DND-41 (cell line): ENCODE data around the gene LRRIQ1.

Source experiments
- ATAC-seq: fragments of 200-7000 bp; cut with Tn5 transposase; 3 replicates; pipeline ENCODE4 v1.9.1; 2021; ENCODE audit warnings: low read depth; ENCODE audit not compliant: insufficient read depth
- DNase-seq: peaks from one replicate; pipeline ENCODE4 v3.0.0-alpha.2; 2020
- H2AFZ ChIP-seq: 2 replicates; pipeline ENCODE4 v1.6.0; 2012; ENCODE audit warnings: low read depth, low read length
- H3K27ac ChIP-seq: 2 replicates; pipeline ENCODE4 v1.5.1; 2012; ENCODE audit warnings: low read length, inconsistent platforms
- H3K27me3 ChIP-seq: fragments of 200-600 bp; sonication (generic); 2 replicates; pipeline ENCODE4 v1.6.0; 2012; ENCODE audit warnings: low read length, mild to moderate bottlenecking, inconsistent platforms; ENCODE audit not compliant: insufficient read depth, poor library complexity
- H3K36me3 ChIP-seq: 2 replicates; pipeline ENCODE4 v1.5.1; 2012; ENCODE audit warnings: low read length, inconsistent platforms; ENCODE audit not compliant: insufficient read depth
- H3K4me1 ChIP-seq: 2 replicates; pipeline ENCODE4 v1.5.1; 2012; ENCODE audit warnings: mild to moderate bottlenecking, low read length; ENCODE audit not compliant: insufficient read depth
- H3K4me2 ChIP-seq: 2 replicates; pipeline ENCODE4 v1.6.0; 2012; ENCODE audit warnings: mild to moderate bottlenecking, moderate library complexity, low read length, inconsistent platforms; ENCODE audit not compliant: insufficient read depth
- H3K4me3 ChIP-seq, 2 experiments: fragments of 200-600 bp in 1 of 2; shearing (Covaris generic) in 1 of 2; 2 replicates each; pipeline ENCODE4 v1.5.1; 2012 to 2016; ENCODE audit warnings: inconsistent platforms in 2 of 2, low read length in 2 of 2, mild to moderate bottlenecking in 2 of 2, low read depth in 1 of 2, moderate library complexity in 1 of 2
- H3K79me2 ChIP-seq: 2 replicates; pipeline ENCODE4 v1.6.0; 2012; ENCODE audit warnings: low read length, inconsistent platforms; ENCODE audit not compliant: insufficient read depth
- H3K9ac ChIP-seq: 2 replicates; pipeline ENCODE4 v1.6.0; 2012; ENCODE audit warnings: low read depth, mild to moderate bottlenecking, inconsistent platforms, low read length, moderate library complexity
- H3K9me3 ChIP-seq: 2 replicates; pipeline ENCODE4 v1.5.1; 2012; ENCODE audit warnings: low read length, moderate library complexity, mild to moderate bottlenecking, inconsistent platforms; ENCODE audit not compliant: insufficient read depth, severe bottlenecking
- H4K20me1 ChIP-seq: 2 replicates; pipeline ENCODE4 v1.6.0; 2012; ENCODE audit warnings: low read length; ENCODE audit not compliant: insufficient read depth
- EZH2 ChIP-seq: IDR thresholded peaks from 3 replicates; pipeline ENCODE4 v1.6.1; 2012; ENCODE audit warnings: borderline replicate concordance, low read depth, mild to moderate bottlenecking, moderate library complexity, low read length, inconsistent platforms; ENCODE audit not compliant: severe bottlenecking
- TF ChIP-seq, protein P1 (sequence below): IDR thresholded peaks from 2 replicates; pipeline ENCODE4 v1.5.1; 2012; ENCODE audit warnings: borderline replicate concordance, low read length, moderate library complexity, mild to moderate bottlenecking; ENCODE audit not compliant: poor library complexity, severe bottlenecking; ENCODE audit errors: extremely low read depth

Gene LRRIQ1

DNA sequence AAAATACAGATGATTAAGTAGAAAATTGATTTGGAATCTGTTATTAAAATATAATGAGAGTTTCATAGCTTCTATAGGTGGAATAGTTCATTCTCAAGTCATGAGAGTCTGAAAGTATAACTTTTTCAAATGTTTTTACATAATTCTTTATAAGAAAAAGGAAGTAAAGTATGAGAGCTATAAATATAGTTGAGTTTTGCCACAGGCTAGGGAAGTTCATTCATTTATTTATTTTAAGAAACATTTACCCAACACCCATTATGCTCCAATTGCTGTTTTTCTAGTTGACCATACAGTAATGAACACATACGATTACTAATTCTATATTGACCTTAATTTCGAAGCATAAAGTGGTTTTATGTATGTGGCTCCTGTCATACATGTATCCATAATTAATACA, 24.8 kb downstream of the LRRIQ1 start:
- H3K27me3 ChIP-seq: no peaks in the 10 kb centered on the region
- DNase-seq (no peak), ATAC-seq (no peak)
- TF ChIP-seq, protein P1, sequence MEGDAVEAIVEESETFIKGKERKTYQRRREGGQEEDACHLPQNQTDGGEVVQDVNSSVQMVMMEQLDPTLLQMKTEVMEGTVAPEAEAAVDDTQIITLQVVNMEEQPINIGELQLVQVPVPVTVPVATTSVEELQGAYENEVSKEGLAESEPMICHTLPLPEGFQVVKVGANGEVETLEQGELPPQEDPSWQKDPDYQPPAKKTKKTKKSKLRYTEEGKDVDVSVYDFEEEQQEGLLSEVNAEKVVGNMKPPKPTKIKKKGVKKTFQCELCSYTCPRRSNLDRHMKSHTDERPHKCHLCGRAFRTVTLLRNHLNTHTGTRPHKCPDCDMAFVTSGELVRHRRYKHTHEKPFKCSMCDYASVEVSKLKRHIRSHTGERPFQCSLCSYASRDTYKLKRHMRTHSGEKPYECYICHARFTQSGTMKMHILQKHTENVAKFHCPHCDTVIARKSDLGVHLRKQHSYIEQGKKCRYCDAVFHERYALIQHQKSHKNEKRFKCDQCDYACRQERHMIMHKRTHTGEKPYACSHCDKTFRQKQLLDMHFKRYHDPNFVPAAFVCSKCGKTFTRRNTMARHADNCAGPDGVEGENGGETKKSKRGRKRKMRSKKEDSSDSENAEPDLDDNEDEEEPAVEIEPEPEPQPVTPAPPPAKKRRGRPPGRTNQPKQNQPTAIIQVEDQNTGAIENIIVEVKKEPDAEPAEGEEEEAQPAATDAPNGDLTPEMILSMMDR: no peak
- no peak for TF ChIP-seq EZH2
- H3K4me1 ChIP-seq: no peaks in the 10 kb centered on the region
- no peak overlapping the region for H3K9ac ChIP-seq
- H3K79me2 ChIP-seq: no peaks in the 10 kb centered on the region
- no peaks in the 10 kb centered on the region for H3K36me3 ChIP-seq
- no peak overlapping the region for H3K27ac ChIP-seq
- no peak overlapping the region for H3K4me3 ChIP-seq
- H4K20me1 ChIP-seq: no peaks in the 10 kb centered on the region
- H2AFZ ChIP-seq: no peak overlapping the region
- H3K9me3 ChIP-seq: no peaks in the 10 kb centered on the region
- H3K4me2 ChIP-seq: no peak overlapping the region

DNA sequence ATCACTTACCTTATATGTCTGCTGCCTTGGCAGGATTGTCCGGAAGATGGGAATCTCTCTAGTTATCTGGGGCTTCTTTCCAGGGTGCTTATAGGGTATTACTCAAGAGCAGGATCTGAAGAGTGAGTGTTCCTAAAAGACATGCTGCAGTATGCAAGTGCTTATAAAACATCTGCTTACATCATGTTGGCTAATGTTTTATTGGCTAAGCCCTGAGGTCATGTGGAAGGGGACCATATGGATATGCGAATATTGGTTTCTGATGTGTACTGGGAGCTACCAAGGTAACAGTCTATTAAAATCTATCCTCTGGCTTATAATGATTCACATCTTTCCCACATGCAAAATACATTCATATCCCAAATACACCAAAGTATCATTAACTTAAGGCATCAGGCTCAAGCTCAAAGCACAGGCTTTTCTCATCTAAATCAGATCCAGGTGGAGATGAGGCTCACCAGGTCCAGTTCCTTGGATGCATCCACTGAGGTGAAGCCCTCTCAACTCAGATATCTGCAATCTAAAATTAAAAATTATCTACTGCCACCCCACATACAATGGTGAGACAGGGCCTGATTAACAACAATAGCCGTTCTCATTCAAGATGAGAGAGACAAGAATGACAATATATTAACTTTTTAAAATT, 29.8 kb downstream of the LRRIQ1 start:
- Histone ChIP-seq H3K9ac (no peak overlapping the region), H3K4me3 (no peak overlapping the region), H4K20me1 (no peaks in the 10 kb centered on the region), H3K9me3 (no peaks in the 10 kb centered on the region), H3K4me2 (no peak overlapping the region), H3K4me1 (no peaks in the 10 kb centered on the region), H3K36me3 (no peaks in the 10 kb centered on the region), H3K79me2 (no peaks in the 10 kb centered on the region), H2AFZ (no peak overlapping the region), H3K27me3 (no peaks in the 10 kb centered on the region), H3K27ac (no peak overlapping the region)
- TF ChIP-seq, protein P1: no peak
- no peak for TF ChIP-seq EZH2
- no peak for ATAC-seq
- no peak for DNase-seq

DNA sequence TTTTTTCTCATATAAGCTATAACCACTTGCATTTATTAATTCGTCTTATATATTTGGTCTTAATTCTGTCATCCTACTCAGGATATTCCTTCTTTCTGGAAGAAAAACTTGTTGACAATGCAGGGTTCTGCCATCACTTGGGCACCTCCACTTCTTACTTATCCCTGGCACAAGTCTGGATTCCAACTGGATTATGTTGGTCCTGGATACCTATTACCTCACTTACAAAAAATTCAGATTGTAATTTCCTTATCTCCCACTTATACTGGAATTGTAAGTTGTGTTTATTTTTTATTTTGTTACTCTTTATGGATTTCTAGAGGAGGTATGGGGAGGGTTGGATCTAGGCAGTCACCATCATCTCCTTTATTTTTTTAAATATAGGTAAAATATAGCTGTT, 36.7 kb downstream of the LRRIQ1 start:
- Histone ChIP-seq H3K27me3 (no peaks in the 10 kb centered on the region), H2AFZ (no peak overlapping the region), H3K9ac (no peak overlapping the region), H3K4me1 (no peaks in the 10 kb centered on the region), H3K79me2 (no peaks in the 10 kb centered on the region), H3K36me3 (no peaks in the 10 kb centered on the region), H3K27ac (no peak overlapping the region), H3K4me2 (no peak overlapping the region), H3K4me3 (no peak overlapping the region), H3K9me3 (no peaks in the 10 kb centered on the region), H4K20me1 (no peaks in the 10 kb centered on the region)
- TF ChIP-seq, protein P1: no peak
- no peak for TF ChIP-seq EZH2
- no peak for ATAC-seq
- no peak for DNase-seq
